ENCODE data around the gene ATP6V1A. TPM values are rescaled to one million over a fixed set of nuclear protein-coding genes. Genes with fewer than 3 reads are reported as not detected.
"Not testable (repeated sequence)": the region's sequence is repeated elsewhere in the genome, so short reads cannot be mapped to it uniquely, and the experiment has no call there.

Gene ATP6V1A
- total RNA-seq, 2 experiments from 2014 or later = 32.9 to 36.5 TPM

DNA sequence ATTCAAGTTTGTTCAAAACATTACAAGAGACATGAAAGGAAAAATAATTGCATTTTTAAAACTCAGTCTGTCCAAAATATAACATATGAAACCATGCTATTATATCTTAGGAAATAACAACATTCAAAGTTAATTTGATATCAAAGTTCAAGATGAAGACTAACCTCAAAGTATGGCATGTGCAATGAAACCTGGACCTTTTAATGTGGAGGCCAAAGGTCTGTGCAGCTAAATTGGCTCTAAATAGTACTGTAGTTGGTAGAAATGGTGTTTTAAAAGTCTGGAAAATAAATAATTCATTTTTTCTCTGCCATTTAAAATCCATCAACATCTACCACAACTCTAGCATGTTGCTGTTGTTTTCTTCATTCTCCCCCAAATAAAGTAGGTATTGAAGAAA lies 100.4 kb downstream of the ATP6V1A start:
- peaks cover 2% of the 10 kb centered on the region for H3K4me1 Mint-ChIP-seq
- no peaks in the 10 kb centered on the region for H3K9me3 Mint-ChIP-seq
- no peak overlapping the region for H3K27ac Mint-ChIP-seq
- POLR2A ChIA-PET = no interaction called here
- H3K36me3 Mint-ChIP-seq = no peaks in the 10 kb centered on the region
- no peak for DNase-seq
- H3K27me3 Mint-ChIP-seq = peaks cover 2% of the 10 kb centered on the region
- H3K4me3 Mint-ChIP-seq = no peak overlapping the region
- no peak for ATAC-seq (ENCODE audit: low read depth)

DNA sequence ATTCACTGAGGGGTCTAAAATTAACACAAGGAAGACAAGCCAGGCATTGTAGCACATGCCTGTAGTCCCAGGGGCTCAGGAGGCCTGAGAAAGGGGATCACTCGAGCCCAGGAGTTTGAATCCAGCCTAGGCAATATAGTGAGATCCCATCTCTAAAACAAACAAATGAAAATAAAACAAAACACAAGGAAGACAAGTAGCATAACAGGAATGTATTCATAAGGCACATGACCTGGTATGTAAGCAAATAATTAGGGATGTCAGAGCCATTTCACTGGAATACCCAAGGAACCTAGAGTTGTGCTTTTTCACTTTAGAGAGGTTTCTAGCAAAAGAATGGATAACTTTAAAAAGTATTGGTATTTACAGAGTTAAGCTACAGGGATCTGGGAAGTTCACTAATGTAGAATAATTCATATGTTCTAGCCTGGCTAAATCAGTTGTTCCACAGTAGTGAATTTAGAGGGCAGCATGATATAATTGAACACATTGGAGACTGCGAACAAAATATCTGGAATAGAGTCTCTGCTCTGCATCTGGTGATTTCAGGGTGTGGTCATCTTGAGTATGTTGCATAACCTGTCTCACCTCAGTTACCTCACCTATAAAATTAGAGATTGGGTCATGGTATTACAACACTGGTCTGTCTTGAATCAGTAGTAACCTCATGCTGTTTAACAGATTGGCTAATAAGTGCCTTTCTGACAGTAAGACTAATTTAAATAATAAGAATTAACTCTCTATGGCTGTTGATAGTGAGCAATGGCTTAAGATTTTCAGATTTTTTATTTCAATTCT lies 101.0 kb downstream of the ATP6V1A start:
- Mint-ChIP-seq H3K27me3 (peaks cover 2% of the 10 kb centered on the region), H3K9me3 (no peaks in the 10 kb centered on the region), H3K4me1 (peaks cover 2% of the 10 kb centered on the region), H3K27ac (no peak overlapping the region), H3K36me3 (no peaks in the 10 kb centered on the region), H3K4me3 (no peak overlapping the region)
- DNase-seq (no peak), ATAC-seq (ENCODE audit: low read depth) (no peak)
- POLR2A ChIA-PET = no interaction called here

DNA sequence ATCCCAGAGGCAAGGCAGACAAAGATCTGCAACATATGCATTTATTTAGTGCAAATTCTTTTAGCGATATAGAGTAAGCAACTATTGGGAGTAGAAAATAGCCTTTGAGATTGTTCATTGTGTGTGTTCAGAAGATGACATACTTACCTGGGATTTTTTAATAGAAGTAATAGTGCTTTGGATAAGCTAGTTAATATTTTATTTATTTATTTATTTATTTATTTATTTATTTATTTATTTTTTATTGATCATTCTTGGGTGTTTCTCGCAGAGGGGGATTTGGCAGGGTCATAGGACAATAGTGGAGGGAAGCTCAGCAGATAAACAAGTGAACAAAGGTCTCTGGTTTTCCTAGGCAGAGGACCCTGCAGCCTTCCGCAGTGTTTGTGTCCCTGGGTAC lies 102.2 kb downstream of the ATP6V1A start:
- DNase-seq; H3K4me1 Mint-ChIP-seq; POLR2A ChIA-PET; H3K27ac Mint-ChIP-seq; H3K4me3 Mint-ChIP-seq; ATAC-seq (ENCODE audit: low read depth); H3K9me3 Mint-ChIP-seq; H3K36me3 Mint-ChIP-seq; H3K27me3 Mint-ChIP-seq: not testable (repeated sequence)

DNA sequence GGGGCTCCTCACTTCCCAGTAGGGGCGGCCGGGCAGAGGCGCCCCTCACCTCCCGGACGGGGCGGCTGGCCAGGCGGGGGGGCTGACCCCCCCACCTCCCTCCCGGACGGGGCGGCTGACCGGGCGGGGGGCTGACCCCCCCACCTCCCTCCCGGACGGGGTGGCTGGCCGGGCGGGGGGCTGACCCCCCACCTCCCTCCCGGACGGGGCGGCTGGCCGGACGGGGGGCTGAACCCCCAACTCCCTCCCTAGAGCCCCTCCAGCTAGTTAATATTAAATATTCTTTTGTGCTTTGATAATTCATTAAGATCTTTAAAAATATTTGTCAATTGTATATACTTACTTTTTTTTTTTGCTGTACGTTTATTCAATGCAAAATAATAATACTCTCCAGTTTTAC lies 103.0 kb downstream of the ATP6V1A start:
- H3K4me1 Mint-ChIP-seq; DNase-seq; H3K36me3 Mint-ChIP-seq; ATAC-seq (ENCODE audit: low read depth); POLR2A ChIA-PET; H3K9me3 Mint-ChIP-seq; H3K27me3 Mint-ChIP-seq; H3K27ac Mint-ChIP-seq; H3K4me3 Mint-ChIP-seq: not testable (repeated sequence)

DNA sequence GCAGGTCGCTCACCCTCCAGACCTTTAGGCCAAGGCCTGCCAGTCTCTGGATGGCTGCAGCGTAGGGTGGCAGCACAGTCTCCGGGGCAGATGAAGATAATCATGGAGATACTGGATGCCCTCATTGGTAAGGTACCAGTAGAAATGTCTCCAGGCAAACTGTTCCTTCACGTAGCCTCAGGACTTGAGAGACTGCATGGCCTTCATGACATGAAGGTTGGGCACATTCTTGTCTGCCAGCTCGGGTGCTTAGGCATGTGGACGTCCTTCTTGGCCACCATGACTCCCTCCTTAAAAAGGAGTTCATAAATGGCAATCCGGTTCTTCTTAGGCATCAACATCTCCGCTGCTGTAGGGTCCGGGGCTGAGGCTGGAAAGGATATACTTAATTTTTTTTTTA lies 103.6 kb downstream of the ATP6V1A start:
- DNase-seq; H3K27me3 Mint-ChIP-seq; H3K36me3 Mint-ChIP-seq; POLR2A ChIA-PET; H3K9me3 Mint-ChIP-seq; H3K4me3 Mint-ChIP-seq; H3K27ac Mint-ChIP-seq; H3K4me1 Mint-ChIP-seq; ATAC-seq (ENCODE audit: low read depth): not testable (repeated sequence)

DNA sequence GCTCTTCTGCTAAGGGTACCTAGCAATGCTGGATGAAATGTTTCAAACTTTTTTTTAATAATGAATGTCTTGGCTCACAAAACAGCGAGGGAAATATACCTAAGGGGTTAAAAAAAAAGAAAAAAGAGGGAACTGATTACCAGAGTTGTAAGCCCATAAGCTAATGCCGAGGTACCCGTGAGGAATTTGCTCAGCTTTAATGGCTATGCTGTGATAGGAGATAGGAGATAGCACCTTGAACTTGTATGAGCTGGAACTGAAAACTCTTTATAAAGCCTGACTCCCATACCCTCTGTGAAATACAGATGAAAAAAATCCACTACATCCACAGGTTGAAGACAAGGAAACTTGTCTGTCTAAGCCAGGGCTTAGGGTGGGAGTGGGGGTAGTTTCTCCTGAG lies 105.7 kb downstream of the ATP6V1A start:
- Mint-ChIP-seq H3K27me3 (peaks cover 2% of the 10 kb centered on the region), H3K27ac (no peak overlapping the region), H3K4me3 (no peak overlapping the region), H3K4me1 (no peaks in the 10 kb centered on the region), H3K9me3 (no peaks in the 10 kb centered on the region), H3K36me3 (no peaks in the 10 kb centered on the region)
- DNase-seq = no peak
- POLR2A ChIA-PET = no interaction called here
- no peak for ATAC-seq (ENCODE audit: low read depth)

Other genes starting within 250 kb of the ATP6V1A start
- gene SPICE1, start 231.9 kb upstream of the ATP6V1A start, total RNA-seq = 10 to 100 TPM; 22.5 to 25.2 TPM
- 10 to 100 TPM; 48.3 to 50.6 TPM for gene SIDT1, start 214.5 kb upstream of the ATP6V1A start, total RNA-seq
- gene USF3, start 50.4 kb upstream of the ATP6V1A start, total RNA-seq = 10 to 100 TPM; 20.6 to 20.9 TPM
- gene NAA50, start 786 bp upstream of the ATP6V1A start, total RNA-seq = 10 to 100 TPM; 90.9 to 91.0 TPM
- 1 to 10 TPM; 1.2 to 2.2 TPM for gene GRAMD1C, start 91.8 kb downstream of the ATP6V1A start, total RNA-seq
- 1 to 10 TPM; 3.4 to 3.7 TPM for gene ZDHHC23, start 201.0 kb downstream of the ATP6V1A start, total RNA-seq

Measured in activated naive CD8-positive, alpha-beta T cell treated with anti-CD3 and anti-CD28 coated beads, Interleukin-2, amount 10 ng/mL, durations not matched to agents 7 days and 5 days (primary cell).